ENCODE results near the gene OR2S2. TPM values are rescaled to one million over a fixed set of nuclear protein-coding genes. Genes with fewer than 3 reads are reported as not detected.

Gene OR2S2
- total and polyA plus RNA-seq, 2 of the 8 experiments (the other 6 are each of a cell fraction or from before 2014, with no cell fraction given), result not detected

DNA sequence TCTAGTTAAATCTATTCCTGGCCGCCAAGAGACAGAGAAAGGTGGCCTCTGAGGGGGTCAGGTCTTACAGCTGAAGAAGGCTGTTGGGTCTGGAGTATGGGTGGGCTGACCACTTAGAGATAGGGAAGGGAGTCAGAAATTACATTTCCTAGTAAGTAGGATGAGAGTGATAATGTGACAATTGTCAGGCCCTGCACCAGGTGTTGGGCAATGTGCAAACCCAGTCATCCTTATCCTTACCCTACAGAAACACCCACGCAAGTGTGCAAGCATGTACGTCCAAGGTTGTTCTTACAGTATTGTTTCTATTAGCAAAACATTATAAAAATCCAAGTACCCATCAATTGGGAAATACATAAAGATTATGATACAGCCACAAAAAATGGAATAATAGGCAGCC is 39.2 kb downstream of the OR2S2 start:
- no peak overlapping the region for H3K27ac ChIP-seq (ENCODE audit: low read depth, low read length)
- no peaks in the 10 kb centered on the region for H3K36me3 ChIP-seq (ENCODE audit: control insufficient read depth in 2 of 4, insufficient read depth in 4 of 4, low read length in 3 of 4)
- no peak overlapping the region for H3K56ac ChIP-seq (replicated peaks; ENCODE audit: insufficient read length, low read depth, low read length)
- no peaks in the 10 kb centered on the region for H4K20me1 ChIP-seq (replicated peaks in 1 of 2; ENCODE audit: control insufficient read depth in 1 of 2, insufficient read depth in 2 of 2, low read length in 2 of 2)
- ChIA-PET POLR2A (ENCODE audit: partially characterized antibody) (interaction anchor here (0.9 kb wide), 1 partner anchor 28 kb away, joined by 4 read pairs; no protein-coding TSS in a partner anchor), CTCF (ENCODE audit: partially characterized antibody) (interaction anchor here (1.0 to 2.5 kb wide), 5 partner anchors 14 to 120 kb away, joined by 3 to 7 read pairs (median 5); no protein-coding TSS in a partner anchor)
- peaks cover 3% of the 10 kb centered on the region; the same call in 1 of the 2 replicates for H3K23me2 ChIP-seq (ENCODE audit: low read depth, low read length)
- no peak overlapping the region for H2BK20ac ChIP-seq (ENCODE audit: low read length)
- H2BK120ac ChIP-seq (replicated peaks; ENCODE audit: low read depth, low read length), result no peak overlapping the region
- no peak overlapping the region for H2BK12ac ChIP-seq (ENCODE audit: low read depth, low read length)
- no peaks in the 10 kb centered on the region for H3K79me2 ChIP-seq (ENCODE audit: control insufficient read depth in 1 of 2, insufficient read depth in 2 of 2, low read length in 2 of 2)
- H3K18ac ChIP-seq (ENCODE audit: extremely low read depth, low read length), result no peak overlapping the region
- FAIRE-seq, result no peak
- H3K9ac ChIP-seq (replicated peaks in 1 of 4; ENCODE audit: extremely low read depth in 1 of 4, low read depth in 3 of 4, low read length in 3 of 4), result no peak overlapping the region
- no peak overlapping the region for H2AFZ ChIP-seq (ENCODE audit: low read length)
- H3K9me3 ChIP-seq (ENCODE audit: insufficient read depth in 2 of 2, low read depth in 1 of 2, low read length in 1 of 2), result no peaks in the 10 kb centered on the region
- H3K23ac ChIP-seq (ENCODE audit: insufficient read length), result no peak overlapping the region
- no peak overlapping the region for H2AK5ac ChIP-seq (ENCODE audit: low read depth, low read length)
- no peaks in the 10 kb centered on the region for H3K27me3 ChIP-seq (replicated peaks in 1 of 4; ENCODE audit: control insufficient read depth in 3 of 4, extremely low read depth in 1 of 4, insufficient read depth in 3 of 4, low read length in 3 of 4)
- no peak overlapping the region for H4K91ac ChIP-seq (replicated peaks; ENCODE audit: insufficient read length, low read length)
- H3K4me3 ChIP-seq (ENCODE audit: extremely low read depth in 1 of 4, insufficient read depth in 2 of 4, low read depth in 3 of 4, low read length in 4 of 4), result no peak overlapping the region
- 93% methylated on average over 3 of the region's 3 CpGs; no CpG with 5 or more reads in 1 of the 2 experiments for WGBS, 2 experiments (ENCODE audit: extremely low coverage in 1 of 2, insufficient coverage in 1 of 2, insufficient read length in 1 of 2, insufficient replicate concordance in 2 of 2, low coverage in 1 of 2, low lambda C conversion rate in 2 of 2, missing lambda C conversion rate in 1 of 2)
- H4K8ac ChIP-seq (ENCODE audit: extremely low read depth, insufficient read depth, low read length), result no peak overlapping the region
- no peak overlapping the region for H3K4ac ChIP-seq (replicated peaks; ENCODE audit: insufficient read length, low read depth, low read length)
- peaks cover 0 to 4% (median 0%) of the 10 kb centered on the region in 4 experiments; a peak in 3 of 7 replicates for H3K4me1 ChIP-seq (replicated peaks in 1 of 4; ENCODE audit: control insufficient read depth in 3 of 4, insufficient read depth in 4 of 4, low read length in 3 of 4)
- H3K14ac ChIP-seq (ENCODE audit: insufficient read length), result no peak overlapping the region
- no peak overlapping the region for H2BK5ac ChIP-seq (ENCODE audit: low read depth, low read length)
- H3K79me1 ChIP-seq (ENCODE audit: low read depth, low read length), result no peaks in the 10 kb centered on the region
- DNase-seq (ENCODE audit: low read depth in 1 of 2, low spot score in 2 of 2), result no peak
- no peak overlapping the region for H2BK15ac ChIP-seq (ENCODE audit: low read length)
- H4K5ac ChIP-seq (ENCODE audit: insufficient read length, low read depth, low read length), result no peak overlapping the region
- H3K4me2 ChIP-seq (ENCODE audit: insufficient read depth in 1 of 2, low read depth in 2 of 2, low read length in 2 of 2), result no peak overlapping the region
- no peak for TF ChIP-seq TBP (IDR thresholded peaks at IDR 0.05; ENCODE audit: low read depth, low read length)
- no peak for TF ChIP-seq SRF (IDR thresholded peaks at IDR 0.05; ENCODE audit: low read depth, low read length)
- no peak for TF ChIP-seq POU5F1 (IDR thresholded peaks at IDR 0.05; ENCODE audit: low read depth, low read length)
- TF ChIP-seq RFX5 (IDR thresholded peaks at IDR 0.05; ENCODE audit: borderline replicate concordance, low read depth, low read length), result no peak
- no peak for TF ChIP-seq NRF1 (IDR thresholded peaks at IDR 0.05; ENCODE audit: low read depth, low read length)
- no peak for TF ChIP-seq KDM4A (IDR thresholded peaks at IDR 0.05; ENCODE audit: low read depth, low read length, severe bottlenecking)
- TF ChIP-seq SP2 (IDR thresholded peaks at IDR 0.05; ENCODE audit: low read length), result no peak

Measured in H1 (cell line).